Testis (tissue), 3 donors: Measurements from ENCODE around the gene BAX. TPM values are rescaled to one million over a fixed set of nuclear protein-coding genes. Genes with fewer than 3 reads are reported as not detected.

Source experiments
- DNase-seq: peaks from one replicate; pipeline ENCODE4 v3.0.0-alpha.2; 2019
- H3K27ac ChIP-seq, 2 donors: fragments of 200-600 bp; sonication (generic); one replicate each; pipeline ENCODE4 v1.5.1; 2019
- H3K27me3 ChIP-seq: fragments of 200-600 bp; sonication (generic); one replicate; pipeline ENCODE4 v1.5.1; 2019
- H3K36me3 ChIP-seq: fragments of 200-600 bp; sonication (generic); one replicate; pipeline ENCODE4 v1.5.1; 2017; ENCODE audit warnings: low read depth; ENCODE audit errors: missing control alignments
- H3K4me1 ChIP-seq: fragments of 200-600 bp; sonication (generic); one replicate; pipeline ENCODE4 v1.5.1; 2019
- H3K4me3 ChIP-seq, 2 donors: fragments of 200-600 bp; sonication (generic); one replicate each; pipeline ENCODE4 v1.5.1; 2017 to 2019
- H3K9me3 ChIP-seq: fragments of 200-600 bp; sonication (generic); one replicate; pipeline ENCODE4 v1.5.1; 2017
- POLR2A ChIP-seq: fragments of 450-650 bp; IDR thresholded peaks from one replicate; pipeline ENCODE4 v1.6.1; 2017; ENCODE audit warnings: antibody characterized with exemption, mild to moderate bottlenecking, moderate library complexity
- WGBS, 2 donors: methylation state at CpG; one replicate each; pipeline ENCODE4 v1.1.5; 2018; 5-methylcytosine and 5-hydroxymethylcytosine counted together
- intact Hi-C: fragments of 100-400 bp; cut with DNase I; formaldehyde crosslinking; loops from one replicate; pipeline ENCODE4 v1.15.1; 2023; ENCODE audit warnings: low total_unique reads
- polyA plus RNA-seq: library from polyadenylated mRNA; stranded (reverse); fragments of 350-450 nt; fragmentation: Illumina TruSeq; extraction: RNeasy Lipid Tissue Mini Kit (QIAGEN cat#74804); gene quantifications from one replicate; pipeline ENCODE4 v1.2.3, GENCODE V29; 2014; ENCODE audit warnings: low read depth, low replicate concordance; ENCODE audit not compliant: insufficient read depth
- total RNA-seq, 2 donors: library from RNA; depleted of rRNA; stranded (reverse); fragments of >200 nt; gene quantifications; one replicate each; pipeline ENCODE4 v1.2.3, GENCODE V29; 2016
- TF ChIP-seq, protein P1 (sequence below), 3 experiments: fragments of 450-650 bp in 2 of 3; fragments of 200-600 bp in 1 of 3; sonication (generic) in 1 of 3; IDR thresholded peaks; one replicate each; pipeline ENCODE4 v1.5.1; 2016 to 2019; ENCODE audit warnings: antibody characterized with exemption in 3 of 3, mild to moderate bottlenecking in 2 of 3, moderate library complexity in 1 of 3

Gene BAX
- total and polyA plus RNA-seq, 3 donors from 2014 or later = 48.7 to 52.1 (median 50.1) TPM

DNA sequence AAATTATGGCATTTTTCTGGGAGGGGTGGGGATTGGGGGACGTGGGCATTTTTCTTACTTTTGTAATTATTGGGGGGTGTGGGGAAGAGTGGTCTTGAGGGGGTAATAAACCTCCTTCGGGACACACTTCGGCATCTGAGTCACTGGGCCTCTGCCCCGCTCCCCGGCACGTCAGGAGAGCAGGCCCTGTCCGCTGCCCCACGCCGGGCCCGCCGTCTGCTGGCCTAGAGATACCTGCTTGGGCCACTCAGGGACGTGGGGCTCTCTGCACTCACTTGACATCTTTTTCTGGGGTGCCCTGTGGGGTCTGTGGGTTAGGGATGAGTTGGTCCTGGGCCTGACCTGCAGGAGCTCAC lies 7.0 kb downstream of the BAX start:
- Histone ChIP-seq H3K27ac (no peak overlapping the region), H3K36me3 (no peaks in the 10 kb centered on the region), H3K27me3 (no peaks in the 10 kb centered on the region), H3K4me3 (no peak overlapping the region), H3K9me3 (no peaks in the 10 kb centered on the region), H3K4me1 (peaks cover 29% of the 10 kb centered on the region)
- DNase-seq = no peak
- intact Hi-C loops = no loop called here
- WGBS, 2 donors = 76 to 83% methylated on average over 12 of the region's 12 CpGs
- no peak for TF ChIP-seq POLR2A
- TF ChIP-seq, protein P1, sequence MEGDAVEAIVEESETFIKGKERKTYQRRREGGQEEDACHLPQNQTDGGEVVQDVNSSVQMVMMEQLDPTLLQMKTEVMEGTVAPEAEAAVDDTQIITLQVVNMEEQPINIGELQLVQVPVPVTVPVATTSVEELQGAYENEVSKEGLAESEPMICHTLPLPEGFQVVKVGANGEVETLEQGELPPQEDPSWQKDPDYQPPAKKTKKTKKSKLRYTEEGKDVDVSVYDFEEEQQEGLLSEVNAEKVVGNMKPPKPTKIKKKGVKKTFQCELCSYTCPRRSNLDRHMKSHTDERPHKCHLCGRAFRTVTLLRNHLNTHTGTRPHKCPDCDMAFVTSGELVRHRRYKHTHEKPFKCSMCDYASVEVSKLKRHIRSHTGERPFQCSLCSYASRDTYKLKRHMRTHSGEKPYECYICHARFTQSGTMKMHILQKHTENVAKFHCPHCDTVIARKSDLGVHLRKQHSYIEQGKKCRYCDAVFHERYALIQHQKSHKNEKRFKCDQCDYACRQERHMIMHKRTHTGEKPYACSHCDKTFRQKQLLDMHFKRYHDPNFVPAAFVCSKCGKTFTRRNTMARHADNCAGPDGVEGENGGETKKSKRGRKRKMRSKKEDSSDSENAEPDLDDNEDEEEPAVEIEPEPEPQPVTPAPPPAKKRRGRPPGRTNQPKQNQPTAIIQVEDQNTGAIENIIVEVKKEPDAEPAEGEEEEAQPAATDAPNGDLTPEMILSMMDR (IDR thresholded peaks at IDR 0.05) = no peak

DNA sequence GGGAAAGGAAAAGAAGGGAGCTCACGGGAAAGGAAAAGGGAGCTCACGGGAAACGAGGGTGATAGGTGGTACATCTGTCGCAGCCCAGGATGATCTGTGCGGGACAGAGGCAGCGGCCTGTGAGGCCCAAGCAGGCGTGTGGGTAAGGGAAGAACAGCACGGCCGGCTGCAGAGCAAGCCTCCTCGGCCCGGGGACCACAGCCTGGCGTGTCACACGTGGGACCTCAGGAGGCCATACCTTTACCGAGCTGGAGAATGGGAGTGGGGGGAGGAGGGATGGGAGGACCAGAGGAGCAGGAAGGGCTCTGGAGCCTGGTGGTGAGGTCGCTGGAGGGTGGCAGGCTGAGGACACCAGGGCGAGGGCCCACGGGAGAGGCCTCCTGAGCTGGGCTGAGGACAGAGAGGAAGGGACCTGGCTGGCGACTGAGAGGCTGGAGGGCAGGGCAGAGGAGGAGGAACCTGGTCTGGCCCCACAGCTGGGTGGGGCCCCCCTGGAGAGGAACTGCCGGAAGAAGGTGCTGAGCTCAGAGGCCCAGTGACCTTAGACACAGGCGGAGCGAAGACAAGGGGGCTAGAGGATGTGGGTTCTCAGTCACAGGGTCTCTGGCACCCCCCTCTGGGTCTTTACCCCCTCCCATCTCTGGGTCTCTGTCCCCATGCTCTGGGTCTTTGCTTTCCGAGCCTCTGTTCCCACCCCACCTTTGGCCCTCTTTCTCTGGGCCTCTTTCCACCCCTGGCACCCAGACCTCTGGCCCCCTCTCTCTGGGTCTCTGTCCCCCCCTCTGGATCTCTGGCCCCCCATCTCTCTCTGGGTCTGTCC lies 7.6 kb downstream of the BAX start:
- intact Hi-C loops = no loop called here

DNA sequence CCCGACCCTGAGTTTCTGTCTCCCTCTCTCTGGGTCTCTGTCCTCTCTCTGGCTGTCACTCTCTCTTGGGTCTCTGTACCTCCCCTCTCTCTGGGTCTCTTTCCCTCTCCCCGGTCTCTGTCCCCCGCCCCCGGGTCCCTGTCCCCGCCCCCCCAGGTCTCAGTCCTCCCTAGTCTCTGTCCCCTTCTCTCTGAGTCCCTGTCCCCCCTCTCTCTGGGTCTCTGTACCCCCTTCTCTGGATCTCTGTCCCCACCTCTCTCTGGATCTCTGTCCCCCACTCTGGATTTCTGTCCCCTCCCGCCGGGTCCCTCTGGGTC lies 8.1 kb downstream of the BAX start:
- Histone ChIP-seq H3K36me3 (no peaks in the 10 kb centered on the region), H3K4me1 (peaks cover 29% of the 10 kb centered on the region), H3K27me3 (no peaks in the 10 kb centered on the region), H3K4me3 (no peak overlapping the region), H3K27ac (peak overlapping the region; percentile 55 to 74), H3K9me3 (no peaks in the 10 kb centered on the region)
- no peak for TF ChIP-seq POLR2A
- TF ChIP-seq, protein P1 (IDR thresholded peaks at IDR 0.05) = no peak
- intact Hi-C loops = no loop called here
- 68 to 70% methylated on average over 6 of the region's 7 CpGs for WGBS, 2 donors
- no peak for DNase-seq

More for the DNA sequence above, 7.6 kb downstream of the BAX start:
- H3K36me3 ChIP-seq = no peaks in the 10 kb centered on the region
- H3K4me1 ChIP-seq = peaks cover 29% of the 10 kb centered on the region
- H3K9me3 ChIP-seq = no peaks in the 10 kb centered on the region
- H3K4me3 ChIP-seq = no peak overlapping the region
- TF ChIP-seq, protein P1 (IDR thresholded peaks at IDR 0.05) = no peak
- no peak for TF ChIP-seq POLR2A
- 70 to 75% methylated on average over 22 of the region's 22 CpGs for WGBS, 2 donors
- DNase-seq = peak; percentile 40
- no peaks in the 10 kb centered on the region for H3K27me3 ChIP-seq
- peak overlapping the region; percentile 55 to 74 for H3K27ac ChIP-seq

DNA sequence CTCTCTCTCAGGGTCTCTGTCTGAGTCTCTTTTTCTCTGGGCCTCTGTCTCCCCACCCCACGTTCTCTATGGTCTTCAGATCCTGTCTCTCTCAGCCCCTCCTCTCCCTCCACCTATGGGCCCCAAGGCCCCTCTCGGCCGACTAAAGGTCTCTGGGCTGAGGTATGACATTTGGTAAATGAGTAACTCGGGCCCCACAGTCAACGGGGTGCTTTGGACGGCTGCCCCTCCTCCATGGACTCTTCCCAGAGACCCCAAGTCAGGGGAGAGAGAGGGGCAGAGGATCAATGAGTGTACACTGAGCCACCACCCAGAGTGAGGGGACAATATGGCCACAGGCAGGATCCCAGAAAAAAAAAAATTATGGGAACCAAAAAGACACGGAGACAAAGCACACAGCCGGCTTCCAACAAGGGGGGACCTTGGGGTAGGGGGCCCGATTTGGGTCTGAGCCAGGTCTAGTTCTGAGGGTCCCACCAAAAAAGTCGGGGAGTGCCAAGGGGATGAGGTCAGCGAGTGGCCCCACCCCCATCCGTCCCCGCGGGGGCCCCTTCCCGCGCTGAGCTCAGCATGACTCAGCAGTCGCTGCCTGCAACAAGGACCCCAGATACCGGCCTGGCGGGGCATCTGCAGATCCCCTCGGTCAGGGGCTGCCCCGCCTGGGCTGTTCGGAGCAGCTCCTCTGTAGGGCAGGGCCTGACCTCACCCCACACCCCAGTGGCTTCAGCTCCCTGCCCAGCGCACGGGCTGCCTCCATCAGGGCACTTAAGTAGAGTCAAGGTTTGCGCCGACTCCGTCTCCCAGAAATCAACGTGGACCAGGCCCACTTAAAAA lies 8.9 kb downstream of the BAX start:
- Histone ChIP-seq H3K9me3 (no peaks in the 10 kb centered on the region), H3K27me3 (no peaks in the 10 kb centered on the region), H3K4me1 (peaks cover 29% of the 10 kb centered on the region), H3K36me3 (no peaks in the 10 kb centered on the region), H3K27ac (peak overlapping the region; percentile 92 to 93), H3K4me3 (peak overlapping the region in 1 of 2 donors; percentile 97)
- peak; percentile 76 for DNase-seq
- no peak for TF ChIP-seq POLR2A
- TF ChIP-seq, protein P1 (IDR thresholded peaks at IDR 0.05) = no peak
- 14 to 29% methylated on average over 11 to 28 of the region's 28 CpGs for WGBS, 2 donors
- intact Hi-C loops = no loop called here
